ENCODE results near the gene CEMIP. TPM values are rescaled to one million over a fixed set of nuclear protein-coding genes. Genes with fewer than 3 reads are reported as not detected.

The CEMIP gene
- total RNA-seq, 2 experiments from 2014 or later: not detected

DNA sequence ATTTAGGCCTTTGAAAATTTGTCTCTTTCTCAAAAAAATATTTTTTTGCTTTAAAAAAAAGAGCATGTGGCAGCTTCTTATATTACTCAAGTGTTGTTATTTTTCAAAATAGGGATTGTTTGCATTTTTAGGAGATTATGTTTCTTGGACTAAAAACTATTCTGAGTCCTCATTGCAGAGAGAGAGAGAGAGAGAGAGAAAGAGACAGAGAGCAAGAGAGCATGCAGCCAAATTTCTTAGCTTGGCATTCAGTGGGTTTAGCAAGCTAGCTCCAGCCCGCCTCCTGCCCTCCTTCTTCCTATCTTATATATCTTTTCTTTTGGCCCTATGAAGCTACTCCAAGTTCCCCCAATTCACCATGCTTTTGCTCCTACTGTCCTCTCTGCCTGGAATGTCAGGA lies 55.7 kb downstream of the CEMIP start:
- H3K4me3 ChIP-seq (ENCODE audit: low read length): no peak overlapping the region
- Mint-ChIP-seq H3K27me3 (peaks cover 11% of the 10 kb centered on the region), H3K27ac (no peak overlapping the region), H3K36me3 (ENCODE audit: low read depth) (no peaks in the 10 kb centered on the region), H3K4me3 (no peak overlapping the region), H3K9me3 (no peaks in the 10 kb centered on the region), H3K4me1 (ENCODE audit: low read depth) (no peaks in the 10 kb centered on the region)
- H3K9me3 ChIP-seq (ENCODE audit: control insufficient read depth in 1 of 2, insufficient read depth in 1 of 2, low read length in 2 of 2): no peaks in the 10 kb centered on the region
- no peak for DNase-seq
- ChIA-PET POLR2A (no interaction called here), CTCF (no interaction called here)
- no peak for ATAC-seq (ENCODE audit: poor library complexity)
- H3K36me3 ChIP-seq (ENCODE audit: insufficient read depth, low read length): no peaks in the 10 kb centered on the region
- TF ChIP-seq, protein P1, sequence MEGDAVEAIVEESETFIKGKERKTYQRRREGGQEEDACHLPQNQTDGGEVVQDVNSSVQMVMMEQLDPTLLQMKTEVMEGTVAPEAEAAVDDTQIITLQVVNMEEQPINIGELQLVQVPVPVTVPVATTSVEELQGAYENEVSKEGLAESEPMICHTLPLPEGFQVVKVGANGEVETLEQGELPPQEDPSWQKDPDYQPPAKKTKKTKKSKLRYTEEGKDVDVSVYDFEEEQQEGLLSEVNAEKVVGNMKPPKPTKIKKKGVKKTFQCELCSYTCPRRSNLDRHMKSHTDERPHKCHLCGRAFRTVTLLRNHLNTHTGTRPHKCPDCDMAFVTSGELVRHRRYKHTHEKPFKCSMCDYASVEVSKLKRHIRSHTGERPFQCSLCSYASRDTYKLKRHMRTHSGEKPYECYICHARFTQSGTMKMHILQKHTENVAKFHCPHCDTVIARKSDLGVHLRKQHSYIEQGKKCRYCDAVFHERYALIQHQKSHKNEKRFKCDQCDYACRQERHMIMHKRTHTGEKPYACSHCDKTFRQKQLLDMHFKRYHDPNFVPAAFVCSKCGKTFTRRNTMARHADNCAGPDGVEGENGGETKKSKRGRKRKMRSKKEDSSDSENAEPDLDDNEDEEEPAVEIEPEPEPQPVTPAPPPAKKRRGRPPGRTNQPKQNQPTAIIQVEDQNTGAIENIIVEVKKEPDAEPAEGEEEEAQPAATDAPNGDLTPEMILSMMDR (IDR thresholded peaks at IDR 0.05): no peak
- intact Hi-C loops (cut with DNase I, micrococcal nuclease): no loop called here
- no peaks in the 10 kb centered on the region for H3K4me1 ChIP-seq (ENCODE audit: insufficient read depth, low read length)
- H3K27ac ChIP-seq (ENCODE audit: low read depth in 1 of 2, low read length in 2 of 2): no peak overlapping the region
- H3K27me3 ChIP-seq (ENCODE audit: control insufficient read depth in 1 of 2, insufficient read depth in 2 of 2, low read length in 2 of 2): peaks cover 0 to 9% of the 10 kb centered on the region in 2 experiments

DNA sequence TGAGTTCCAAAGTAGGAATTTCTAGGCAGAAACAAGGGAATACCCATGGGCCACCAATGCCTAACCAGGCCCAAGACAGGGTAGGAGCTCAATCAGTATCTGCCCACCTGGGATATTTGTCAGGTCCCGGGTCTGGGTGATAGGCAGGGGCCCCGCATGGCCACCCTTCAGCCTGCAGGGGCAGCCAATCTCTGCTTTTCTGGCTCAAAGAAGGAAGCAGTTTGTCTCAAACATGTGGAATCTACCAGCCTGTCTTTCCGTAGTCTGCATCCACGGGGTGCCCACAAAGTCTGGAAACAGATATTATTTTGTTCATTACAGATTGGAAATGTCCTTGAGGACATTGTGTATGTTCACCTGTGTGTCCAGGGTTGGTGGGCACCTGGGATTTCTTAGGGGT lies 56.2 kb downstream of the CEMIP start:
- intact Hi-C loops (cut with DNase I, micrococcal nuclease): no loop called here
- H3K4me1 Mint-ChIP-seq (ENCODE audit: low read depth): no peaks in the 10 kb centered on the region
- Histone ChIP-seq H3K4me3 (ENCODE audit: low read length) (no peak overlapping the region), H3K27me3 (ENCODE audit: control insufficient read depth in 1 of 2, insufficient read depth in 2 of 2, low read length in 2 of 2) (peaks cover 0 to 9% of the 10 kb centered on the region in 2 experiments), H3K4me1 (ENCODE audit: insufficient read depth, low read length) (no peaks in the 10 kb centered on the region), H3K27ac (ENCODE audit: low read depth in 1 of 2, low read length in 2 of 2) (no peak overlapping the region), H3K36me3 (ENCODE audit: insufficient read depth, low read length) (no peaks in the 10 kb centered on the region), H3K9me3 (ENCODE audit: control insufficient read depth in 1 of 2, insufficient read depth in 1 of 2, low read length in 2 of 2) (no peaks in the 10 kb centered on the region)
- no peak overlapping the region for H3K27ac Mint-ChIP-seq
- peaks cover 13% of the 10 kb centered on the region for H3K27me3 Mint-ChIP-seq
- ATAC-seq (ENCODE audit: poor library complexity) (no peak), DNase-seq (no peak)
- no peaks in the 10 kb centered on the region for H3K9me3 Mint-ChIP-seq
- POLR2A ChIA-PET: no interaction called here
- H3K36me3 Mint-ChIP-seq (ENCODE audit: low read depth): no peaks in the 10 kb centered on the region
- TF ChIP-seq, protein P1 (IDR thresholded peaks at IDR 0.05): no peak
- CTCF ChIA-PET: no interaction called here
- H3K4me3 Mint-ChIP-seq: no peak overlapping the region

DNA sequence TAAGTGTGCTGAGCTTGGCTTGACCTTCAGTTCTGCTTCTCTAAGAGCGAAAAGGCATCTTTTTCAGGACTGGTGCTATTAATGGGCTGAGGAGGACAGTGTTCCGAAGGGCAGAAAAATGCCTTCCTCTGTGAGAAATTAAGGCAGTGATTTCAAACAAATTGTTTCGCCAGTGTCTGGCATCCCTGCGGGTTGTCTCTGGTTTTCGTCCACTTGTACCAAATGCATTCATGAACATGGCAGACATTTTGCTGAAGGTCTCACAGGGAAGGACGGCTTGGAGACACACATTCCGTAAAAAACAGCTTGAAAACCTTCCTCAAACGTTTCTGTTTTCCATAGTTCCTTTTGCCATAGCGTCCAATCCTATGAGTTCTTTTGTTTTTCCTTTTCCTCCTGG lies 57.1 kb downstream of the CEMIP start:
- intact Hi-C loops (cut with DNase I, micrococcal nuclease): no loop called here
- TF ChIP-seq, protein P1 (IDR thresholded peaks at IDR 0.05): no peak
- Histone ChIP-seq H3K9me3 (ENCODE audit: control insufficient read depth in 1 of 2, insufficient read depth in 1 of 2, low read length in 2 of 2) (no peaks in the 10 kb centered on the region), H3K27ac (ENCODE audit: low read depth in 1 of 2, low read length in 2 of 2) (no peak overlapping the region), H3K27me3 (ENCODE audit: control insufficient read depth in 1 of 2, insufficient read depth in 2 of 2, low read length in 2 of 2) (peaks cover 0 to 11% of the 10 kb centered on the region in 2 experiments), H3K4me1 (ENCODE audit: insufficient read depth, low read length) (no peaks in the 10 kb centered on the region), H3K36me3 (ENCODE audit: insufficient read depth, low read length) (no peaks in the 10 kb centered on the region), H3K4me3 (ENCODE audit: low read length) (no peak overlapping the region)
- Mint-ChIP-seq H3K27me3 (peaks cover 13% of the 10 kb centered on the region), H3K36me3 (ENCODE audit: low read depth) (no peaks in the 10 kb centered on the region), H3K27ac (no peak overlapping the region), H3K4me3 (no peak overlapping the region), H3K9me3 (no peaks in the 10 kb centered on the region), H3K4me1 (ENCODE audit: low read depth) (no peaks in the 10 kb centered on the region)
- ATAC-seq (ENCODE audit: poor library complexity) (no peak), DNase-seq (no peak)
- POLR2A ChIA-PET: no interaction called here
- CTCF ChIA-PET: no interaction called here
